ENCODE measurements around the gene MTA1.

MTA1 gene

GRCh38 chr14:105411017-105411941, 8.3 kb upstream of the MTA1 start:
- DNase-seq: peak; percentile 37

- no peak for DNase-seq
Measured at GRCh38 chr14:105411985-105412770, 7.4 kb upstream of the MTA1 start.

GRCh38 chr14:105412771-105413543, 6.7 kb upstream of the MTA1 start:
- peak; percentile 19 for DNase-seq

GRCh38 chr14:105413544-105413886, 6.1 kb upstream of the MTA1 start:
- no peak for DNase-seq

GRCh38 chr14:105414456-105415371, 4.9 kb upstream of the MTA1 start:
- peak; percentile 68 for DNase-seq

- no peak for DNase-seq
Measured at GRCh38 chr14:105415481-105416428, 3.9 kb upstream of the MTA1 start.

GRCh38 chr14:105416671-105417070, 3.0 kb upstream of the MTA1 start:
- DNase-seq: no peak

- no peak for DNase-seq
Measured at GRCh38 chr14:105417690-105418121, 1.9 kb upstream of the MTA1 start.

- DNase-seq: no peak
Measured at GRCh38 chr14:105418269-105419194, 1.1 kb upstream of the MTA1 start.

- no peak for DNase-seq
Measured at GRCh38 chr14:105420101-105420973, 710 bp downstream of the MTA1 start.

GRCh38 chr14:105420974-105421674, 1.5 kb downstream of the MTA1 start:
- no peak for DNase-seq

- no peak for DNase-seq
Measured at GRCh38 chr14:105421723-105422615, 2.3 kb downstream of the MTA1 start.

GRCh38 chr14:105422695-105423487, 3.3 kb downstream of the MTA1 start:
- DNase-seq: no peak

GRCh38 chr14:105423488-105424195, 4.0 kb downstream of the MTA1 start:
- DNase-seq: no peak

GRCh38 chr14:105424861-105425260, 5.2 kb downstream of the MTA1 start:
- no peak for DNase-seq

Measured in DMS79 treated with DMSO at 0.1 percent for 48 hours (cell line).